T-helper 1 cell treated with Interleukin-12 subunit alpha and Interleukin-12 subunit beta and Interleukin-4 antibody, amounts not matched to agents 30 μg/mL and 1 μg/mL, for 36 hours (primary cell): ENCODE data around the gene CDH16.
A peak's percentile ranks its signal among the peaks of the same experiment; 100 is the strongest.
"Not testable (repeated sequence)": the region's sequence is repeated elsewhere in the genome, so short reads cannot be mapped to it uniquely, and the experiment has no call there.

Experiments
- H3K27ac Mint-ChIP-seq: one replicate; pipeline ENCODE4 v1.8.0; 2021; ENCODE audit warnings: mild to moderate bottlenecking, mixed read lengths
- H3K27me3 Mint-ChIP-seq: one replicate; pipeline ENCODE4 v1.8.0; 2021; ENCODE audit warnings: low read depth, mixed read lengths
- H3K36me3 Mint-ChIP-seq: one replicate; pipeline ENCODE4 v1.8.0; 2021; ENCODE audit warnings: low read depth, mixed read lengths
- H3K4me1 Mint-ChIP-seq: one replicate; pipeline ENCODE4 v1.8.0; 2021; ENCODE audit warnings: low read depth, mixed read lengths
- H3K4me3 Mint-ChIP-seq: one replicate; pipeline ENCODE4 v1.8.0; 2021; ENCODE audit warnings: mild to moderate bottlenecking, moderate library complexity, mixed read lengths
- H3K9me3 Mint-ChIP-seq: one replicate; pipeline ENCODE4 v1.8.0; 2021; ENCODE audit warnings: mixed read lengths

The CDH16 gene

DNA sequence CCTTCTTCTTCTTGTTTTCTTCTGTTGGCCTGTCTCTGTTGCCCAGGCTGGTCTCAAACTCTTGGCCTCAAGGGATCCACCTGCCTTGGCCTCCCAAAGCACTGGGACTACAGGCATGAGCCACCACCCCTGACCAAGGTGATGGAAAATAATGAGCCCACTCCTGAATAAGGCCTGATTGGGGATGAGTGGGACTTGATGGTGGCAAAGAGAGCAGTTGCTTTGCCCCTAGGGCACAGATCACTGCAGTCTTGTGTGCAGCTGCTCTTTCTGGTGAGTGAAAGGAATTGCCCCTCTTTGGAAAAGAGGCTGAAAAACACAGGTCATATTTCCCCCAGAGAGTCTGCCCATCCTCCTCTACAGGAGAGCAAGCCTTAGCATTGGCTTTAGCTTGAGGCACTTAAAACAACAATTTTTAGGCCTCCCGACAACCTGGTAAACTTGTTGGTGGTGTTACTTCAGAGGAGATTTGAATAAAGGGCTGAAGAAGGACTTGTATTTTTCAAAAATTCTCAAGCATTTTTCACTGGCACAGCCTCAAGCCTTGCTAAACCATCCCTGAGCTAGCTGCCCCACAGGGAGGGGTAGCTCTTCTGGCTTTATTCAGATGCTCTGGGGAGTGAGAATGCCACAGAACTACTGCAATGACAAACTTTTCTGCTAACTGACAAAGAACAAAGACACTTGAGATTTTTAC, 44.5 kb downstream of the CDH16 start:
- Mint-ChIP-seq H3K27ac (peak overlapping the region; percentile 95), H3K4me1 (peaks cover 40% of the 10 kb centered on the region), H3K36me3 (no peaks in the 10 kb centered on the region), H3K27me3 (no peaks in the 10 kb centered on the region), H3K9me3 (no peaks in the 10 kb centered on the region), H3K4me3 (peak overlapping the region; percentile 65)

DNA sequence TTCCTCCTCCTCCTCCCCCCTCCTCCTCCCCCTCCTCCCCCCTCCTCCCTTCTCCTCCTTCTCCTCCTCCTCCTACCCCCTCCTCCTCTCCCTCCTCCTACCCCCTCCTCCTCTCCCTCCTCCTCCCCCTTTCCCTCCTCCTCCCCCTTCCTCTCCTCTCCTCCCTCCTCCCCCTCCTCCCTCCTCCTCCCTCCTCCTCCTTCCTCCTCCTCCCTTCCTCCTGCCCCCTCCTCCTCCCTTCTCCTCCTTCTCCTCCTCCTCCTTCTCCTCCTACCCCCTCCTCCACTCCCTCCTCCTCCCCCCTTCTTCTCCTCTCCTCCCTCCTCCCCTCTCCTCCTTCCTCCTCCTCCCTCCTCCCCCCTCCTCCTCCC, 45.0 kb downstream of the CDH16 start:
- no peak overlapping the region for H3K4me3 Mint-ChIP-seq

DNA sequence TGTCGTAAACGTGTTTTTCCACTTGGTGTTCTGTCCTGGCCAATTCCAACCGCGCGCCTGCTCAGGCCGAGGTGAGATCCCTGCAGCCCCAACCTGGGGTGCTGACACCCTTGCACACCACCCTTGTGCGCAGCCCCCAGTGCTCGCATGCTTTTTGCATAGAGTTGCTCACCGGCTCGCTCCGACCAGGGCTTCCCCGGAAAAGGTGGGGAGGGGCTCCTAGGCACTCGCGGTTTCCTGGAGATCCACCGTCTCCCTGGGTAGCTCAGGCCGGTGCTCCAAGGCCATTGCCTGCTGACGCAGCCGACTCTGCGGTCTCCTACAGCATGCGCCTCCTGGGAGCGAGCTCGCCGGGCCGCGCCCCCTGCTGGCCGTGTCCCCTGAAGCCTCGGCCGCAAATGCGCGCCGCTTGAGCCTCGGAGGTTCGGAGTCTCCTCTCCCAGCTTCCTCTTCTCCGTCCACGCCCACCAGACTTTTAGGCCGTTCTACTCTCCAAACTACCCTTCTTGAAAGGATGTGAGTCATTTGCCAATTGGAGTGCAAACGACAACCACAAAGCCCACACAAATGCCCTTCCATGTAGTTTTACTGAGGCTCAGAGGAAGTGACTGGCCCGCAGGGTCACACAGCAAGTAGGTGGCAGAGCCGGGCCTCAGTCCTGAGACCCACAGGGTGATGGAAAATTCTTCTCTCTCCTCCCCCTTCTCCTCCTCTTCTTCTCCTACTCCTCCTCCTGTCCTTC, 45.6 kb downstream of the CDH16 start:
- Mint-ChIP-seq H3K9me3 (no peaks in the 10 kb centered on the region), H3K4me1 (peaks cover 33% of the 10 kb centered on the region), H3K4me3 (peak overlapping the region; percentile 76), H3K27ac (peak overlapping the region; percentile 96), H3K27me3 (no peaks in the 10 kb centered on the region), H3K36me3 (no peaks in the 10 kb centered on the region)

More for the DNA sequence above, 45.0 kb downstream of the CDH16 start:
- peak overlapping the region; percentile 96 for H3K27ac Mint-ChIP-seq
- no peaks in the 10 kb centered on the region for H3K36me3 Mint-ChIP-seq
- no peaks in the 10 kb centered on the region for H3K27me3 Mint-ChIP-seq
- H3K4me1 Mint-ChIP-seq = peaks cover 38% of the 10 kb centered on the region
- H3K9me3 Mint-ChIP-seq = no peaks in the 10 kb centered on the region

DNA sequence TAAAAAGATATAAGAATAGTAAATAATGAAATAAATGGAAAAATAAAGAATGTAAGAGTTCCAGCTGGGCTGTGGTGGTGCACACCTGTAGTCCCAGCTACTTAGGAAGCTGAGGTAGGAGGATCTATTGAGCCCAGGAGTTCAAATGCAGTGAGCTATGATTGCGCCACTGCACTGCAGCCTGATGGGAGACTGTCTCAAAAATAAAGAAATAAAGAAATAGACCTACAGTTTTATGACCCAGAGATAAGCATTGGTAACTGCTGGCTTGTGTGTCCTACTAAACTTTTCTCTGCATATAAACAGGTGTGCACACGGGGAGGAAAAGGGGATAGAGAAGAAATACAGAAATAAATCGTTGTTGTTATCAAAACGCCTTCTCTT, 46.1 kb downstream of the CDH16 start:
- Mint-ChIP-seq H3K27ac (peak overlapping the region; percentile 96), H3K27me3 (no peaks in the 10 kb centered on the region), H3K36me3 (no peaks in the 10 kb centered on the region), H3K9me3 (no peaks in the 10 kb centered on the region), H3K4me3 (peak overlapping the region; percentile 76), H3K4me1 (peaks cover 33% of the 10 kb centered on the region)

DNA sequence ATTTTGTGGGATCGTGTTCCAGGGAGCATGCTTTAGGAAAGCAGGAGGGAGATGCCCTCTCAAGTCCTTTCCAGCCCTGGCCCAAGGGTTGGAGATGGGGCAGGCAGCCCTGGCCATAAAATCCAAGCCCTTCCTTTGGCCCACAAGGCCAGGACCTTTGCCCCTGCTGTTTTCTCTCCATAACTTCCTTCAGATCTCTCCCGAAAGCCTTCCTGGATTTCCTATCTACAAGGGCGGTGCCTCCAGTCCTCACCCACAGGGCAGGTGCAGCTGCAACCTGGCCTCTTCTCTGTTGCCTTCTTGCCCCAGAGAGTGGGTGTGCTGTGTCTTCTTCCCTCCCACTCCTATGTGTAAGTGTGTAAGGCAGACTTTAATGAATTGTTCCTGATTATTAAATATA, 46.8 kb downstream of the CDH16 start:
- H3K9me3 Mint-ChIP-seq = no peaks in the 10 kb centered on the region
- peaks cover 33% of the 10 kb centered on the region for H3K4me1 Mint-ChIP-seq
- H3K27ac Mint-ChIP-seq = no peak overlapping the region
- no peak overlapping the region for H3K4me3 Mint-ChIP-seq
- H3K27me3 Mint-ChIP-seq = no peaks in the 10 kb centered on the region
- H3K36me3 Mint-ChIP-seq = no peaks in the 10 kb centered on the region

DNA sequence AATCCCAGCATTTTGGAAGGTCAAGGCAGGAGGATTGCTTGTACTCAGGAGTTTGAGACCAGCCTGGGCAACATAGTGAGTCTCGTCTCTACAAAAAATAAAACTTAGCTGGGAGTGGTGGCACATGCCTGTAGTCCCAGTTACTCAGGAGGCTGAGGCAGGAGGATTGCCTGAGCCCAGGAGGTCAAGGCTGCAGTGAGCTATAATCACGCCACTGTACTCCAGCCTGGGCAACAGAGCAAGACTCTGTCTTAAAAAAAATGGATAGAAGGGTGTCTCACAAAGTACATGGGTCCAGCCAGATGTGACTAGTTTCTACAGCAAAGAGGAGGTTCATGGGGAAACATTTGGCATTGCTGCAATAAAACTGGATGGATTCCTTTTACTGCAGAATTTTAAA, 47.3 kb downstream of the CDH16 start:
- H3K4me1 Mint-ChIP-seq = peaks cover 33% of the 10 kb centered on the region
- not testable (repeated sequence) for H3K36me3 Mint-ChIP-seq, H3K27ac Mint-ChIP-seq, H3K4me3 Mint-ChIP-seq, H3K9me3 Mint-ChIP-seq, H3K27me3 Mint-ChIP-seq

DNA sequence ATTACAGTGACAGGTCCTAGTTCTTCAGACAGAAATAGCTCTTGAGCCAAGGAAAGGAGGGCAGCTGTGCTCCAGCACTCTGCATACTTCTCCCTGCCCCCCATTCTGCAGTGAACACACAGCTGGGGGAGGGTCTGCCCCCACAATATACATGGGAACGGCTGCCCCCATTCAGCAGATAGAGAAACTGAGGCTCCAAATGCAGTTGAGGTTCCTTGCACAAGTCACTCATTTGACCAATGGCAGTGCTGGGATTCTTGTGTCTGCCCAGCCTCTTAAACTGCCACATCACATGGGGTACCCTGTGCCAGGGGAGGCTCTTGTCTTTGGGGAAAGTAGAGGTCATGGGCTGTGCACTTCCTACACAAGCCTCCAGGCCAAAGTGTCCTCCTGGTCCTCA, 49.3 kb downstream of the CDH16 start:
- Mint-ChIP-seq H3K27me3 (no peaks in the 10 kb centered on the region), H3K4me3 (no peak overlapping the region), H3K27ac (no peak overlapping the region), H3K4me1 (peaks cover 19% of the 10 kb centered on the region), H3K36me3 (no peaks in the 10 kb centered on the region), H3K9me3 (no peaks in the 10 kb centered on the region)

DNA sequence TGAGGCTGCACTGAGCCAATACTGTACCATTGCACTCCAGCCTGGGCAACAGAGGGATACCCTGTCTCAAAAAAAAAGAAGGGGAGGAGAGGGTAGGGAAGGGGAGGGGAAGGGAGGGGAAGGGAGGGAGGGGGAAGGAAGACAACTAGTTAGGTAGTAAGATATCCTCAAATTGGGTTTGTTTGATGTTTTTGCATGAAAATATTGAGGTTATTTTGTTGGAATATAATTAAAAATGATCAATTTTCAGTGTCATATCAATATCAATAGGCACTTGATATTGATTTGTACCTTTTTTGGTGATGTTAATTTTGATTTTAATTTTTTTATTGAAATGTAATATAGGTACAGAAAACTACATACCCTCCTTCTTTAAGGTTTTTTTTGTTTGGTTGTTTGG, 55.0 kb downstream of the CDH16 start:
- Mint-ChIP-seq H3K4me3 (no peak overlapping the region), H3K4me1 (peaks cover 4% of the 10 kb centered on the region), H3K9me3 (no peaks in the 10 kb centered on the region), H3K36me3 (no peaks in the 10 kb centered on the region), H3K27me3 (no peaks in the 10 kb centered on the region), H3K27ac (no peak overlapping the region)

DNA sequence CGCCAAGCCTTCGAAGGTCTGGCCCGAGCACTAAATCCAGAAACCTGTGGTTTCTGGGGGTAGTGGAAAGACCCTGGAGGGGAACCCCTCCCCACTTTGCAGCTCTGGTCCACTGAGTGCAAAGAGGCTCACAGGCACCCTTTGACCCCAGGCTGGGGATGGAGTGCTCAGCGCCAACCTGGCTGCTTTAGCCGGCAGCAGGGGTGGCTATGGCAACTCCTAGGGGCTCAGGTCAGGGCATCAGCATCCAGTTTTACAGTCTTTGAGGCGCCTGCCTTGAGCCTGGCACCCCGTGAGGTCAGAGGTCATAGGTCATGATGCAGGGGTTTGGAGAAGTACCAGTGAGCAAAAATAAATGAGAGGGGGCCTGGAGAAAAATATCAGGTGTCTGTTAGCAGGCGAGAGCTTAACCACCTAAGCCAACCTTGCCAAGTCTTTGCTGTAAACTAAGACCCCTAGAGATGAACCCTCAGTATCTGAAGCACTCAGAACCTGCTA, 56.6 kb downstream of the CDH16 start:
- Mint-ChIP-seq H3K27ac (no peak overlapping the region), H3K9me3 (no peaks in the 10 kb centered on the region), H3K36me3 (no peaks in the 10 kb centered on the region), H3K27me3 (no peaks in the 10 kb centered on the region), H3K4me1 (no peaks in the 10 kb centered on the region), H3K4me3 (no peak overlapping the region)

DNA sequence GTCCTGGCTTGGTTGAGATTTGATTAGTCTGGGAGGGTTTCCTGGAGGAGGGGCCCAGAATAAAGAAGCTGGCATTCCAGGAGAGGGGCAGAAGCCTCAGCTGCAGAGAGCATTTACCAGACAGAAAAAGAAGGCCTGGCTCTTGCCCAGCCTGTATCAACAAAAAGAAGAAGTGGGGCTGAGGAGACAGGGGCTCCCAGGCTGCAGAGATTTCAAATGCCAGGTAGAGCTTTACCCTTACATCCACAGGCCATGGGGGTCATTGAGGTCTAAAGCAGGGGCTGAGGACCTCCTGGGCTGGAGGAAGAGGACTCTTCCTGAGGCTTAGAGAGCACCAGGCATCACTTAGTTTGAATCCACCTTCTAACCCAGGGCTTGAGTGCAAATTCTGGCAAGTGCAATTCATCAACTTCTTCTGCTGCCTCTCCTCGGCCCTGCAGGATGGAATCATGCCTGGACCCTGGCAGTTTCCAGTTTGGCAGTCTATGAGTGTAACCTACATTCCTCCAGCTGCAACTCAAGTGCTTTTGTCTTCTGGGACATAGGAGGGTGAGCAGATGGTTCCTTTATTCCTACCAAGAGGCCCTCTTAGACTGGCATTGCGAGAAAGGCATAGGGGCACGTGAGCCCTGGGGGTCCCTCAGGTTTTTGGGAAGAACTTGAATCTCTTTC, 59.2 kb downstream of the CDH16 start:
- Mint-ChIP-seq H3K27me3 (no peaks in the 10 kb centered on the region), H3K4me3 (no peak overlapping the region), H3K36me3 (no peaks in the 10 kb centered on the region), H3K9me3 (no peaks in the 10 kb centered on the region), H3K4me1 (no peaks in the 10 kb centered on the region), H3K27ac (no peak overlapping the region)

DNA sequence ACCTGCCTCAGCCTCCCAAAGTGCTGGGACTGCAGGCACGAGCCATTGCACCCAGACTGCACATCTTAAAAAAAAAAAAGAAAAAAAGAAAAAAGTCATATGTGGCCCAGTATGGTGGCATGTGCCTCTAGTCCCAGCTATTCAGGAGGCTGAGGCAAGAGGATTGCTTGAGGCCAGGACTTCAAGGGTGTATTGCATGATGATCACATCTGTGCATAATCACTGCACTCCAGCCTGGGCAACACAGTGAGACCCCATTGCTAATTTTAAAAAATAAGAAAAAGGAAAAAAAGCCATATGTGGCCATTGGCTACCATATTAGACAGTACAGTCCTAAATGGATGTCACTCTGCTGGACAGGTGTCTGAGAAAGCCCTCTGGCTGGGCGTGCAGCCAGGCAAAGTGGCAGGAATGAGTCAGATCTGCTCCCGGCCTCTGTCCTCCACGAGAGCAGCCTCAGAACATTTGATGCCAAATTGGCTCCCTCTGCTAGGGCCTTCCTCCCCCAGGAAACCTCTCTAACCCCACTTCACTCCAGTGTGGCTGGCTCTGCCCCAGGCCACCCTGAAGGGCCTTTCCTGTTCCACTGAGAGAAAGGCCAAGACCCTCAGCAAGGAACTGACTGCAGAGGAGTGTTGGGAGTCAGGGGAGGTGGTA, 59.8 kb downstream of the CDH16 start:
- H3K9me3 Mint-ChIP-seq = no peaks in the 10 kb centered on the region
- no peak overlapping the region for H3K27ac Mint-ChIP-seq
- H3K36me3 Mint-ChIP-seq = no peaks in the 10 kb centered on the region
- no peaks in the 10 kb centered on the region for H3K27me3 Mint-ChIP-seq
- no peak overlapping the region for H3K4me3 Mint-ChIP-seq
- H3K4me1 Mint-ChIP-seq = no peaks in the 10 kb centered on the region
